Iris pigment epithelial cell (primary cell): ENCODE results near the gene NUDT7.

Source experiments
- DNase-seq: peaks from one replicate; pipeline ENCODE4 v3.0.0-alpha.2; 2011; ENCODE audit warnings: low read depth

NUDT7 gene

DNA sequence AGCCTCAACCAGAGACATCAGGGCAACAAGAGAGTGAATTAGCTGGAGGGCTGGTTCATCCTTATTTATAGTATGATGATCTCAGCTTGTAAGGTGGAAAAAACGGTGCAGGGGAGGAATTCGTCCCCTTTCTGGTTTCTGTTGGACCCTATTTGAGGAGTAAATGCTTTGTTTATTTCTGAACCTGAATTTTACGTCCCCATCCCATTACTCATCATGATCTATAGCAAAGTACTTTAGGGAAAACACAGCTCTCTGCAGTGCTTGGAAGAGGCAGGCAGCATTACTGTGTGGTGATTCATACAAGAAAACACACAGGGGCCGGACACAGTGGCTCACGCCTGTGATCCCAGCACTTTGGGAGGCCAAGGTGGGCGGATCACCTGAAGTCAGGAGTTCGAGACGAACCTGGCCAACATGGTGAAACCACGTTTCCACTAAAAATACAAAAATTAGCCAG is 58.1 kb downstream of the NUDT7 start:
- peak; percentile 97 for DNase-seq

DNA sequence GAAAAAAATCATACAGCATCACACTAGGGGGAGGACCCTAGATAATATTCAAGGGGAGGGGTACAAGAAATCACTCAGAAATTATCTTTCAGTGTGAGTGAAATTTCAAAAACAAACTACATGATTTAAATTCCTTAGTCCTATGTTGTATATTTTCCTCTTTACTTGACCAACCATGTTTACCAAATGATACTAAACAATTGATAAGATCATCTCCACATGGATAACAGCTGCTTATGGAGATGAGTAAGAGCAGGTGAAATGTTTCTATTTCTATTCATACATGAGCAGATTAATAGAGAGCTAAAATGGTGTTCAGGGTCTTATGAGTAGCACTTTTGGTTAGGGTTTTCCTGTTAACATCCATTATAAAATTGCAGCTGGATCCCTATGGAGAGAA is 58.8 kb downstream of the NUDT7 start:
- DNase-seq, result no peak

DNA sequence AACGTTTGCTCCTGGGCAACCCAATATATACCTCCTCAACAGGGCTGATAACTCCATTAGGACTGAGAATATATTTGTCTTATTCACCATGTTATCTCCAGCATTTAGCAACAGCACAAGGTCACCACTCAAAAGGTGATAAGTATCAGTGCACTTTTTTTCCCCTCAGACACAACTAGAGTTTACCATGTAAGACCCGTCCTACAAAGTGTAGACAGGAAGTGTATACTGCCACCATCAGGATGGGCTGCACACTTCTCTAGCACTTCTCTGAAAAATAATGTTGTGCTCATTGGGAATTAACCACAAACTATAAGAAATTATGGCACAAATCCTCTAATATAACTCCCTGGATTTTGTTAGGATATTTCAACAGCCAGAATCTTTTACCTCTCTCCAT is 60.4 kb downstream of the NUDT7 start:
- DNase-seq, result peak; percentile 62

GRCh38 chr16:77784441-77785372 is 62.4 kb downstream of the NUDT7 start:
- DNase-seq, result no peak

- no peak for DNase-seq
Measured at GRCh38 chr16:77785373-77785764, 63.1 kb downstream of the NUDT7 start.

DNA sequence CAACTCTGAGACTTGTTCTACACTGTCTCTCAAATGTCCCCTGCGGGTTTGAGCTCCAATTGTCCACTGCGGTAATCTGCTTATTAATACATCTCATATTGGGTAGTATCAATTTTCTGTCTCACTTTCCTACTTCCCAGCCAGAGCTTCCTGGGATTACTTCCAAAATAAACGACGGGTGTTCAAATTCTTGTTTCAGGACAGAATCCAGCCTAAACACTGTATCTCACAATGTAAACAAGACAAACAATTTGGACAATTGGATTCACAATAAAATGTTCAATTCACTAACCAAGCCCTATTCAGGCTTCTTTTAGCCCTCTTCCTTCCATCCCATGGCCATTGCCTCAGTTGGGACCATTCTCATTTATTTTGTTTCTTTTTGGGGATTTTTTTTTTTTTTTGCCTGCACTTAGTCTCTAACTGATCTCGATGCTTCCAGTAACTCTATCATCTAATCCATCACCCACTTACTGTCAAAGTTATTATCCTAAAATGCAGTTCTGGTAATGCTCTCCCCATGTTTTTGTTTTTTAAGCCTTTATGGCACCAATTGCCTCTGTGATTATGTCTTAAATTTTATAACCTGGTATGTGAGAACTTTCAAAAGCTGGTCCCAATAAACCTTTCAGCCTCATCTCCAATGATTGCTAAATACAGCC is 64.0 kb downstream of the NUDT7 start:
- DNase-seq, result no peak

DNA sequence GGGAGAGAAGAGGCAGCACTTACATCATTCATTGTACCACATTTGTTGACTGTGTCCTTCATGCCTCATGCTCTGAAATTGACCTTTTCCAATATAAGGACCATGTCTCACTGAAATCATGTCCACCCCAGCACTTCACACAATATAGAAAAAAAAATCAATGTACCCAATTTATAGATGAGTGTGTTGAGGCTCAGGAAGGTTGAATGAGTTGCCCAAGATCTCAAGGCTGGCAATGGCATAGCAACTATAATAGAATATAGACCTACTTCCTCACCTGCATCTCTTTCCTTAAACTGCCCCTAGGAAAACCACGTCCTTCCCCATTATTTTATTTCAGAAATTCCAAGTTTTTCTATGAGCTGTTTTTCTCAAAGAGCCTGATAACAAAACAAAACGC is 65.1 kb downstream of the NUDT7 start:
- DNase-seq, result no peak

DNA sequence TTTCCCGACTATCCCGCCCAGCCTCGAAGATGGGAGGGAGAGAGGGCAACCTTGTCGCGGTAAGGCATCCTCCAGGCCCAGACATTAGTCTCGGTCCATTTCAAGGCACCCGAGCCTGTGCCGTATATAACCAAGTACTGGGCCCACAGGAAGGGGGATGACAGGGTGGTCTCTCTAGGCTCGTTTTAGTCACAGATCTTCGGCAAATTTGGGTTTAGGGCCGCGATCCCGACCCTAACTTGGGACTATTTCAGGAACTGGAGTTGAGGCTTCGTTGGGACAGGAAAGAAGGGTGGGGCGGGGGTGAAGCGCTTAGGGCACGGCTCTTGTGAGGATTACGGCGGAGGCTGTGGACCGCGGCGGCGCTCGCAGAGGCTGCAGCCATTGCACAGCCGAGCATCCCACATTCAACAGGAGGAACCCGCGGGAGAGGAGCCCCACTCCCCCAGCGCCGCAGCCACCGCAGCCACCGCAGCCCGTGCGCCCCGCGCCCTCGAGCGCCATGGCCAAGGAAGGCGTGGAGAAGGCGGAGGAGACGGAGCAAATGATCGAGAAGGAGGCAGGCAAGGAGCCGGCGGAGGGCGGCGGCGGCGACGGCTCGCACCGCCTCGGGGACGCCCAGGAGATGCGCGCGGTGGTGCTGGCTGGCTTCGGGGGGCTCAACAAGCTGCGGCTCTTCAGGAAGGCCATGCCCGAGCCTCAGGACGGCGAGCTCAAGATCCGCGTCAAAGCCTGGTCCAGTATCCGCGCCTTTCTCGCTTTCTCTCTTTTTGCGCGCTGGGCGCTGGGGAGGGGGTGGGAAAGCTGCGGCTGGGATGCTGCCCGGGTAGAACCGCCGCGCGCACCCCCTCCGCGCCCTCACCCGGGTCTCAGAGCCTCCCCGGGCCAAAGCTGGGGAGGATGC is 66.1 kb downstream of the NUDT7 start, which contains the start of gene VAT1L:
TSS of gene VAT1L (plus strand) at position 384 of the 904 bp plus-strand sequence. CDS start at position 503, 119 bp downstream.
- peak; percentile 79 for DNase-seq

GRCh38 chr16:77789085-77790008 is 67.0 kb downstream of the NUDT7 start:
- no peak for DNase-seq

DNA sequence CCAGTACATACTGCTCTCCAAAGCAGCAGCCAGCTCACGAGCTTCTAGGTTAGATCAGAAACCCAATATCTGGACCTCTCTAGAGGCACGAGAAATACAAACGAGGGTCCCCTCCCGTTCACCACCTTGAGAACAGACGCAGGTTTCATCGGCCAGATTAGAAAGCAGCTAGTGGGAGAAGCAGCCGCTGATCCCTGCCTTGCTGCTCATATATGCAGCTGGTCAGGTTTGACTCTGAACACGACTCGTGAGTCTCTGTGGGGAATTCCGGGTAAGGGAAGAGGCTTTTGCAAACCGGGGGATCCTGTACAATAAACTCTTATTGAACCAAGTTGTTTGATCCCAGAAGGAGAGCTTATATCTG is 67.7 kb downstream of the NUDT7 start:
- no peak for DNase-seq

- no peak for DNase-seq
Measured at GRCh38 chr16:77790912-77791311, 68.6 kb downstream of the NUDT7 start.
